Muscle of leg (tissue), 11 donors: ENCODE results near the gene SORCS3. TPM values are rescaled to one million over a fixed set of nuclear protein-coding genes. Genes with fewer than 3 reads are reported as not detected.

Source experiments
- DNase-seq: peaks from one replicate; pipeline ENCODE4 v3.0.0; 2013
- H3K27ac ChIP-seq: one replicate; pipeline ENCODE4 v1.5.1; 2013; ENCODE audit warnings: mild to moderate bottlenecking, low read length, control low read depth
- H3K27me3 ChIP-seq: one replicate; pipeline ENCODE4 v1.6.1; 2013; ENCODE audit warnings: low read length; ENCODE audit not compliant: control insufficient read depth, insufficient read depth
- H3K36me3 ChIP-seq: one replicate; pipeline ENCODE4 v1.6.1; 2013; ENCODE audit warnings: low read length; ENCODE audit not compliant: control insufficient read depth, insufficient read depth
- H3K4me1 ChIP-seq: one replicate; pipeline ENCODE4 v1.6.1; 2013; ENCODE audit warnings: low read length; ENCODE audit not compliant: control insufficient read depth, insufficient read depth
- H3K4me3 ChIP-seq: one replicate; pipeline ENCODE4 v1.5.1; 2013; ENCODE audit warnings: low read length, control low read depth
- H3K9me3 ChIP-seq: replicated peaks from 2 replicates; pipeline ENCODE4 v1.6.1; 2013; ENCODE audit warnings: low read depth, low read length; ENCODE audit not compliant: control insufficient read depth
- WGBS: methylation state at CpG from one replicate; pipeline ENCODE4 v1.1.5; 2013; ENCODE audit warnings: missing lambda C conversion rate; ENCODE audit not compliant: insufficient coverage; 5-methylcytosine and 5-hydroxymethylcytosine counted together
- polyA plus RNA-seq, 8 donors: library from polyadenylated mRNA; unstranded; fragments of 120-200 nt; gene quantifications; one replicate each; pipeline versions ENCODE4 v1.2.1 to v1.2.3, GENCODE V29; 2013; ENCODE audit warnings: inconsistent platforms in 1 of 8, low replicate concordance in 1 of 8; ENCODE audit not compliant: insufficient read length in 8 of 8, insufficient read depth in 1 of 8
- total RNA-seq: library from RNA; stranded (reverse); fragments of 120-200 nt; gene quantifications from one replicate; pipeline ENCODE4 v1.2.4, GENCODE V29; 2013

The SORCS3 gene
- total and polyA plus RNA-seq, 9 donors = 0.03 to 0.36 (median 0.13) TPM; not detected in 1

DNA sequence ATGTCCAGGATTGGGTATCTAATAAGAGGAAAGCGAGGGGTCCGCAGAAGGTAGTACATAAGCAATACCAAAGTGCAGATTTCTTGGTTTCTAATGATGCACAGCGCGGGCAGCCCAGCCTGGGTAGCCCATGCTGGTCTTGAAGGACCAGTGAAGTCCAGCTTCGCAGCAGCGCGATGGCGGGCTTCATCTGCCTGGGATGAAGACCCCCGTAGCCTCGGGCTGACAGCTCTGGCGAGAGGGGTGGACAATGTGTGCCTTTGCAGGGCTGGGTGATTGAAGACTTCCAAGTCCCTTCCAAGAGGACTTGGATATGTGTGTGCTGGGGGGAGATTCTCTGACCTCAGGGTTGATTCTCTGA is 2.2 kb downstream of the SORCS3 start:
- 82% methylated on average over 11 of the region's 11 CpGs for WGBS
- no peaks in the 10 kb centered on the region for H3K36me3 ChIP-seq
- H3K4me1 ChIP-seq = peaks cover 5% of the 10 kb centered on the region
- DNase-seq = no peak
- H3K27ac ChIP-seq = no peak overlapping the region
- H3K9me3 ChIP-seq = no peaks in the 10 kb centered on the region
- H3K4me3 ChIP-seq = no peak overlapping the region
- H3K27me3 ChIP-seq = peaks cover 63% of the 10 kb centered on the region

- peaks cover 39% of the 10 kb centered on the region for H3K27me3 ChIP-seq
- H3K4me3 ChIP-seq = no peak overlapping the region
- no peaks in the 10 kb centered on the region for H3K9me3 ChIP-seq
- WGBS = 73% methylated on average over 1 of the region's 1 CpG
- no peak for DNase-seq
- H3K4me1 ChIP-seq = no peaks in the 10 kb centered on the region
- H3K36me3 ChIP-seq = no peaks in the 10 kb centered on the region
- H3K27ac ChIP-seq = no peak overlapping the region
Measured at GRCh38 chr10:104646146-104646545, 5.1 kb downstream of the SORCS3 start.

- WGBS = 0% methylated on average over 1 of the region's 3 CpGs
- no peak for DNase-seq
- Histone ChIP-seq H3K4me3 (no peak overlapping the region), H3K36me3 (no peaks in the 10 kb centered on the region), H3K4me1 (no peaks in the 10 kb centered on the region), H3K9me3 (no peaks in the 10 kb centered on the region), H3K27ac (no peak overlapping the region), H3K27me3 (peaks cover 19% of the 10 kb centered on the region)
Measured at GRCh38 chr10:104648421-104648820, 7.3 kb downstream of the SORCS3 start.

DNA sequence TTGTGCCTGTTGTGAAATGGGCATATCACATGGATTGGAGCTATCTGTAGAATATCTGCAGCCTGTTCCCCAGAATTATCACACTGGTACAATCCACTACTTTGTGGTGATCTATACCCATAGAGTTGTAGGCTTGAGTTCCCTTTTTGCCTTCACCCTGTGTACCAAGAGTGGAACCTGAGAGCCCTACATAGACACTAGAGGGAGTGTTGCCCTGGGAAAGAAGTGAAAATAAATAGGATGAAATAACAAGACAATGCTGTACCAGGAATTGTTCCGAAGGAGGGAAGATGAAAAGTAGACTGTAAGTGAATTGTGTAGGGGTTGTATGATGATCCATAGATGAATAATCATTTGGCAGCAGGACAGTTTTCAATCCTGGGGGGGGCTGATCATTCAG is 9.0 kb downstream of the SORCS3 start:
- peak; percentile 20 for DNase-seq
- Histone ChIP-seq H3K36me3 (no peaks in the 10 kb centered on the region), H3K9me3 (no peaks in the 10 kb centered on the region), H3K4me3 (no peak overlapping the region), H3K27ac (no peak overlapping the region), H3K27me3 (peaks cover 7% of the 10 kb centered on the region), H3K4me1 (no peaks in the 10 kb centered on the region)
- 57% methylated on average over 1 of the region's 1 CpG for WGBS

GRCh38 chr10:104650635-104651331 is 9.7 kb downstream of the SORCS3 start:
- peaks cover 2% of the 10 kb centered on the region for H3K27me3 ChIP-seq
- H3K9me3 ChIP-seq = no peaks in the 10 kb centered on the region
- no peaks in the 10 kb centered on the region for H3K4me1 ChIP-seq
- H3K27ac ChIP-seq = no peak overlapping the region
- H3K36me3 ChIP-seq = no peaks in the 10 kb centered on the region
- no peak for DNase-seq
- no CpG with 5 or more reads among the region's 3 CpGs for WGBS
- no peak overlapping the region for H3K4me3 ChIP-seq

- Histone ChIP-seq H3K4me1 (no peaks in the 10 kb centered on the region), H3K4me3 (no peak overlapping the region), H3K9me3 (no peaks in the 10 kb centered on the region), H3K27me3 (no peaks in the 10 kb centered on the region), H3K27ac (no peak overlapping the region), H3K36me3 (no peaks in the 10 kb centered on the region)
- no peak for DNase-seq
- 51% methylated on average over 3 of the region's 3 CpGs for WGBS
Measured at GRCh38 chr10:104657036-104657435, 15.9 kb downstream of the SORCS3 start.

- Histone ChIP-seq H3K4me1 (no peaks in the 10 kb centered on the region), H3K9me3 (no peaks in the 10 kb centered on the region), H3K27ac (no peak overlapping the region), H3K36me3 (no peaks in the 10 kb centered on the region), H3K27me3 (no peaks in the 10 kb centered on the region), H3K4me3 (no peak overlapping the region)
- WGBS = 53% methylated on average over 2 of the region's 3 CpGs
- peak; percentile 17 for DNase-seq
Measured at GRCh38 chr10:104657457-104657856, 16.4 kb downstream of the SORCS3 start.

DNA sequence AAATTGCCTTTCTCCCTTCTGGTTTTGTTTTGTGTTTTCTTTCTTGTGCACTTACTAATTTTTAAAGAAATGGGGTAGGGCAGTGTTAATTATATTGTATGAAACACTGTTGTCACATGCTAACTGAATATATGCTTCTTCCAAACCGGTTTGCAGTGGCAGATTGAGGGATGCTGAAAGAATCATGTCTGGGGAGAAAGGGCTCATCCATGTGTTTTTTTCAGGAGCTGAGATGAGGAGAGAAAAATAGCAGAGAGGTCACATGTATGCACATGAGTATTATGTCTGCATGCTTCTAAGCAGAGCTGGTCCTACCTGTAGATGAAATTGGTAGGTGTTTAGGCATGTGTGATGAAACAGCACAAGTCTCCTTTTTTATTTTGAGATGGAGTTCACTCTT is 17.0 kb downstream of the SORCS3 start:
- H3K27ac ChIP-seq = no peak overlapping the region
- no peaks in the 10 kb centered on the region for H3K9me3 ChIP-seq
- no peak for DNase-seq
- no peaks in the 10 kb centered on the region for H3K4me1 ChIP-seq
- no peaks in the 10 kb centered on the region for H3K27me3 ChIP-seq
- WGBS = no CpG with 5 or more reads among the region's 1 CpG
- H3K4me3 ChIP-seq = no peak overlapping the region
- no peaks in the 10 kb centered on the region for H3K36me3 ChIP-seq

- Histone ChIP-seq H3K4me1 (no peaks in the 10 kb centered on the region), H3K27ac (no peak overlapping the region), H3K4me3 (no peak overlapping the region), H3K36me3 (no peaks in the 10 kb centered on the region), H3K27me3 (no peaks in the 10 kb centered on the region), H3K9me3 (no peaks in the 10 kb centered on the region)
- 77% methylated on average over 2 of the region's 4 CpGs for WGBS
- DNase-seq = no peak
Measured at GRCh38 chr10:104659809-104660208, 18.7 kb downstream of the SORCS3 start.

DNA sequence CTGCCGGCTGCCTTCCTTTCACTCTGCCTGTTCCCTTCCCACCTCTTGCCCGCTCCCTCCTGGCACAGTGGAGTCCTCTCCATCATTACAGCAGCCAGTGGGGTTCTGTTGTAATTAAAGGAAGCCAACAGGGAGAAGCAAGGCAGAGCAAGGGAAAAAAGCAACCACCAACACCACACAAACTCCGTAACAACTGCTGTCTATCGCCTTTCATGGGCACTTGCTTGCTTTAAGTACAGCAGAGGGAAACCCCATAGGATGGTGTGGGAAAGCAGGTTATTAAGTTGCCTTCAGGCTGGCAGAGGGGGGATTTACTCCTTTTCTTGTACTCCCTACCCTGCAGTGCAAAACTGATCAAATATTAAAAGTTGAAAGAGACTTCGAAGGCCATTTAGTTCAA is 22.0 kb downstream of the SORCS3 start:
- no peak for DNase-seq
- H3K36me3 ChIP-seq = no peaks in the 10 kb centered on the region
- no peaks in the 10 kb centered on the region for H3K9me3 ChIP-seq
- no peaks in the 10 kb centered on the region for H3K27me3 ChIP-seq
- no CpG with 5 or more reads among the region's 5 CpGs for WGBS
- H3K27ac ChIP-seq = no peak overlapping the region
- H3K4me3 ChIP-seq = no peak overlapping the region
- H3K4me1 ChIP-seq = no peaks in the 10 kb centered on the region

GRCh38 chr10:104663563-104663962 is 22.5 kb downstream of the SORCS3 start:
- Histone ChIP-seq H3K27me3 (no peaks in the 10 kb centered on the region), H3K36me3 (no peaks in the 10 kb centered on the region), H3K27ac (no peak overlapping the region), H3K4me3 (no peak overlapping the region), H3K9me3 (no peaks in the 10 kb centered on the region), H3K4me1 (no peaks in the 10 kb centered on the region)
- DNase-seq = no peak
- WGBS = no CpG with 5 or more reads among the region's 3 CpGs
